ENCODE measurements around the gene ZC3H13.

DNA sequence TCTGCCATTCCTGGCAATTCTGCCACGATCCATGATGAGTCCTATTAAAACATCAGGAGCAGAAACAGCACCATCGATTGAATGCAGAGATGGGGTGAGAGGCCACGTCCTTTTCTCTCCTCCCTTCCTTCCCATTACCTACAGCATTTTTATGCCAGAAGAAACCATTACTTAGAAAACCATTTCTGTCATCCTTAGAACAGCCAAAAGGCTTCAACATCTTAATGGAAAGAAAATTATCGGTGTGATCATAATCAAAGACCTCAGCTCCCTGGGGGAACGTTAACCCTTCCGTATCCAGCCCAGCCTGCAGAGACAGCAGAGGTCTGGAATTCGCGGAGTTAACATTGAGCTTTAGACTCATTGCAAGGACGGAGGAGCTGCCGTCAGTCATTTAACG is 145.0 kb downstream of the ZC3H13 start:
- TF ChIP-seq, protein P1, sequence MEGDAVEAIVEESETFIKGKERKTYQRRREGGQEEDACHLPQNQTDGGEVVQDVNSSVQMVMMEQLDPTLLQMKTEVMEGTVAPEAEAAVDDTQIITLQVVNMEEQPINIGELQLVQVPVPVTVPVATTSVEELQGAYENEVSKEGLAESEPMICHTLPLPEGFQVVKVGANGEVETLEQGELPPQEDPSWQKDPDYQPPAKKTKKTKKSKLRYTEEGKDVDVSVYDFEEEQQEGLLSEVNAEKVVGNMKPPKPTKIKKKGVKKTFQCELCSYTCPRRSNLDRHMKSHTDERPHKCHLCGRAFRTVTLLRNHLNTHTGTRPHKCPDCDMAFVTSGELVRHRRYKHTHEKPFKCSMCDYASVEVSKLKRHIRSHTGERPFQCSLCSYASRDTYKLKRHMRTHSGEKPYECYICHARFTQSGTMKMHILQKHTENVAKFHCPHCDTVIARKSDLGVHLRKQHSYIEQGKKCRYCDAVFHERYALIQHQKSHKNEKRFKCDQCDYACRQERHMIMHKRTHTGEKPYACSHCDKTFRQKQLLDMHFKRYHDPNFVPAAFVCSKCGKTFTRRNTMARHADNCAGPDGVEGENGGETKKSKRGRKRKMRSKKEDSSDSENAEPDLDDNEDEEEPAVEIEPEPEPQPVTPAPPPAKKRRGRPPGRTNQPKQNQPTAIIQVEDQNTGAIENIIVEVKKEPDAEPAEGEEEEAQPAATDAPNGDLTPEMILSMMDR (IDR thresholded peaks at IDR 0.05) = no peak
- TF ChIP-seq POLR2A (IDR thresholded peaks at IDR 0.05) (no peak), EP300 (IDR thresholded peaks at IDR 0.05) (no peak)
